Smooth muscle cell (in vitro differentiated cells): ENCODE measurements around the gene PRKCD. TPM values are rescaled to one million over a fixed set of nuclear protein-coding genes. Genes with fewer than 3 reads are reported as not detected.

Experiments
- DNase-seq: peaks from one replicate; lab custom pipeline; 2025; ENCODE audit not compliant: unreplicated experiment; lab: John Stamatoyannopoulos, UW
- H2AFZ ChIP-seq: fragments of 200-600 bp; sonication (generic); 2 replicates; pipeline ENCODE4 v1.6.0; 2016; ENCODE audit warnings: antibody characterized with exemption, low read depth, mild to moderate bottlenecking
- H3F3A ChIP-seq: fragments of 200-600 bp; sonication (generic); 2 replicates; pipeline ENCODE4 v1.6.0; 2017; ENCODE audit warnings: antibody characterized with exemption, low read depth
- H3K27ac ChIP-seq: fragments of 200-600 bp; sonication (generic); 2 replicates; pipeline ENCODE4 v1.5.1; 2016; ENCODE audit warnings: low read depth, mild to moderate bottlenecking
- H3K27me3 ChIP-seq: fragments of 200-600 bp; sonication (generic); 2 replicates; pipeline ENCODE4 v1.6.1; 2016; ENCODE audit warnings: low read depth, mild to moderate bottlenecking
- H3K36me3 ChIP-seq: fragments of 200-600 bp; sonication (generic); 2 replicates; pipeline ENCODE4 v1.5.1; 2016; ENCODE audit warnings: low read depth
- H3K4me1 ChIP-seq: fragments of 200-600 bp; sonication (generic); 2 replicates; pipeline ENCODE4 v1.5.1; 2016; ENCODE audit warnings: low read depth
- H3K4me2 ChIP-seq: fragments of 200-600 bp; sonication (generic); 2 replicates; pipeline ENCODE4 v1.6.0; 2016; ENCODE audit warnings: mild to moderate bottlenecking
- H3K4me3 ChIP-seq: fragments of 200-600 bp; sonication (generic); 2 replicates; pipeline ENCODE4 v1.5.1; 2016; ENCODE audit warnings: mild to moderate bottlenecking
- H3K79me2 ChIP-seq: fragments of 200-600 bp; sonication (generic); 2 replicates; pipeline ENCODE4 v1.6.0; 2016; ENCODE audit warnings: low read depth, mild to moderate bottlenecking
- H3K9ac ChIP-seq: fragments of 200-600 bp; sonication (generic); 2 replicates; pipeline ENCODE4 v1.6.0; 2016; ENCODE audit warnings: low read depth
- H3K9me3 ChIP-seq: fragments of 200-600 bp; sonication (generic); replicated peaks from 2 replicates; pipeline ENCODE4 v1.5.1; 2016; ENCODE audit warnings: low read depth
- H4K20me1 ChIP-seq: fragments of 200-600 bp; sonication (generic); 2 replicates; pipeline ENCODE4 v1.6.0; 2016; ENCODE audit warnings: low read depth
- CTCF ChIP-seq: fragments of 200-600 bp; sonication (generic); IDR thresholded peaks from 2 replicates; pipeline ENCODE4 v1.5.1; 2017; ENCODE audit warnings: borderline replicate concordance, mild to moderate bottlenecking, antibody characterized with exemption; ENCODE audit not compliant: insufficient read depth, poor library complexity, severe bottlenecking
- WGBS: methylation state at CpG from one replicate; pipeline ENCODE4 v1.1.7; 2016; ENCODE audit warnings: low lambda C conversion rate; 5-methylcytosine and 5-hydroxymethylcytosine counted together
- polyA plus RNA-seq: library from polyadenylated mRNA; unstranded; fragments of >200 nt; fragmentation: Nextera tagmentation; extraction: Ambion mirVana; gene quantifications from 2 replicates; pipeline ENCODE4 v1.2.1, GENCODE V29; 2016
- total RNA-seq: library from RNA; depleted of rRNA; stranded (reverse); fragments of >200 nt; gene quantifications from 2 replicates; pipeline ENCODE4 v1.2.3, GENCODE V29; 2014

Gene PRKCD
- total and polyA plus RNA-seq, 2 experiments from 2014 or later, result 6.1 to 22.5 TPM

GRCh38 chr3:53186726-53187125 lies 25.7 kb downstream of the PRKCD start:
- no peaks in the 10 kb centered on the region for H3K79me2 ChIP-seq
- no peak overlapping the region for H2AFZ ChIP-seq
- no peak for DNase-seq
- H3K4me2 ChIP-seq, result no peak overlapping the region
- 96% methylated on average over 9 of the region's 9 CpGs for WGBS
- no peak overlapping the region for H3K4me3 ChIP-seq
- H3K36me3 ChIP-seq, result no peaks in the 10 kb centered on the region
- TF ChIP-seq CTCF, result no peak
- H3K9ac ChIP-seq, result no peak overlapping the region
- H3K4me1 ChIP-seq, result no peaks in the 10 kb centered on the region
- no peaks in the 10 kb centered on the region for H3K9me3 ChIP-seq
- H4K20me1 ChIP-seq, result no peaks in the 10 kb centered on the region
- no peaks in the 10 kb centered on the region for H3F3A ChIP-seq
- H3K27me3 ChIP-seq, result no peaks in the 10 kb centered on the region
- H3K27ac ChIP-seq, result no peak overlapping the region

GRCh38 chr3:53187430-53187829 lies 26.4 kb downstream of the PRKCD start:
- H3K9me3 ChIP-seq, result no peaks in the 10 kb centered on the region
- no peaks in the 10 kb centered on the region for H4K20me1 ChIP-seq
- no peak overlapping the region for H3K9ac ChIP-seq
- no peak for TF ChIP-seq CTCF
- H3K4me3 ChIP-seq, result no peak overlapping the region
- H3K36me3 ChIP-seq, result no peaks in the 10 kb centered on the region
- WGBS, result 77% methylated on average over 4 of the region's 4 CpGs
- DNase-seq, result no peak
- no peak overlapping the region for H2AFZ ChIP-seq
- no peak overlapping the region for H3K4me2 ChIP-seq
- no peaks in the 10 kb centered on the region for H3K4me1 ChIP-seq
- H3K79me2 ChIP-seq, result no peaks in the 10 kb centered on the region
- H3F3A ChIP-seq, result no peaks in the 10 kb centered on the region
- H3K27me3 ChIP-seq, result no peaks in the 10 kb centered on the region
- H3K27ac ChIP-seq, result no peak overlapping the region

DNA sequence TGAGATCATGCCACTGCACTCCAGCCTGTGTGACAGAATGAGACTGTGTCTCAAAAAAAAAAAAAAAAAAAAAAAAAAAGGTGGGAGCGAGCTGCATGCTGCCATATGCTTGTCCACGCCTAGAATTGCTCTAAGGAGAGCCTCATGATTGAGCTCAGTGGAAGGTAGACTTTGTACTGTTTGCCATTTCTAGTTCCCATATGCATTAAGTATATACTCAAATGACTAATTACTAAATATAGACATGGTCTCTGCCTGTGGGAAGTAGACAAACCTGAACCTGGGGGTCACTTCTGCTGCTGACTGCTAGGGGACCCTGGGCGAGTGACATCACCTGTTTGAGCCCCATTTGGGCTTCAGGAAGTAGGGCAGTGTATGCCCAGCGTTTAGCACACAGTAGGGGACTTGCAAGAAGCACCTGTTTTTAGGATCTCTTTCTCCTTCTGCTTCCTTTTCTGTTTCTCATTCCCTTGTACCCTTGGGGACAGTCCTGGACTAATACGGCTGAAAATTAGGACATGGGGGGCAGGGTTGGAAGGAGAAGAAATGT lies 27.2 kb downstream of the PRKCD start:
- no peaks in the 10 kb centered on the region for H3K4me1 ChIP-seq
- no peak overlapping the region for H3K4me2 ChIP-seq
- 97% methylated on average over 5 of the region's 5 CpGs for WGBS
- no peak for DNase-seq
- no peaks in the 10 kb centered on the region for H3K9me3 ChIP-seq
- no peak overlapping the region for H3K27ac ChIP-seq
- no peaks in the 10 kb centered on the region for H3K79me2 ChIP-seq
- no peak for TF ChIP-seq CTCF
- H3K27me3 ChIP-seq, result no peaks in the 10 kb centered on the region
- H4K20me1 ChIP-seq, result no peaks in the 10 kb centered on the region
- no peaks in the 10 kb centered on the region for H3F3A ChIP-seq
- H3K9ac ChIP-seq, result no peak overlapping the region
- no peaks in the 10 kb centered on the region for H3K36me3 ChIP-seq
- no peak overlapping the region for H2AFZ ChIP-seq
- H3K4me3 ChIP-seq, result no peak overlapping the region

GRCh38 chr3:53188720-53189119 lies 27.7 kb downstream of the PRKCD start:
- H3F3A ChIP-seq, result no peaks in the 10 kb centered on the region
- H4K20me1 ChIP-seq, result no peaks in the 10 kb centered on the region
- DNase-seq, result no peak
- H3K36me3 ChIP-seq, result no peaks in the 10 kb centered on the region
- H3K27ac ChIP-seq, result no peak overlapping the region
- H3K9me3 ChIP-seq, result no peaks in the 10 kb centered on the region
- no peaks in the 10 kb centered on the region for H3K27me3 ChIP-seq
- no peak for TF ChIP-seq CTCF
- no peak overlapping the region for H3K4me2 ChIP-seq
- no peaks in the 10 kb centered on the region for H3K4me1 ChIP-seq
- H3K79me2 ChIP-seq, result no peaks in the 10 kb centered on the region
- no peak overlapping the region for H3K4me3 ChIP-seq
- H3K9ac ChIP-seq, result no peak overlapping the region
- no peak overlapping the region for H2AFZ ChIP-seq
- 98% methylated on average over 13 of the region's 13 CpGs for WGBS
